MCF 10A (cell line): ENCODE measurements around the gene POLG. TPM values are rescaled to one million over a fixed set of nuclear protein-coding genes. Genes with fewer than 3 reads are reported as not detected.
A peak's percentile ranks its signal among the peaks of the same experiment; 100 is the strongest.

Source experiments
- BruUV-seq: library from RNA; stranded (reverse); fragments of 400-500 nt; replicated peaks from 2 replicates; lab custom pipeline; 2021; lab: Mats Ljungman, UMichigan
- CTCF ChIA-PET: fragments of 300-600 bp; sonication (Branson Sonifier 250); formaldehyde crosslinking; extraction: SDS; loops from one replicate; lab custom pipeline; 2021; ENCODE audit warnings: antibody characterized with exemption, inconsistent platforms; lab: Yijun Ruan, JAX
- POLR2A ChIA-PET: fragments of 300-600, 350-650 bp; sonication (Branson Sonifier 250); formaldehyde crosslinking; extraction: SDS; loops from one replicate; lab custom pipeline; 2020; ENCODE audit warnings: antibody characterized with exemption, inconsistent platforms; lab: Yijun Ruan, JAX
- DNase-seq: peaks from one replicate; pipeline ENCODE4 v3.0.0-alpha.2; 2018; ENCODE audit not compliant: unreplicated experiment
- H3K27ac Mint-ChIP-seq: one replicate; pipeline ENCODE4 v1.8.0; 2022; ENCODE audit warnings: mild to moderate bottlenecking, low read depth, mixed read lengths; ENCODE audit not compliant: unreplicated experiment
- H3K27me3 Mint-ChIP-seq: one replicate; pipeline ENCODE4 v1.8.0; 2022; ENCODE audit warnings: mixed read lengths; ENCODE audit not compliant: insufficient read depth, unreplicated experiment
- H3K36me3 Mint-ChIP-seq: one replicate; pipeline ENCODE4 v1.8.0; 2022; ENCODE audit warnings: mild to moderate bottlenecking, moderate library complexity, mixed read lengths; ENCODE audit not compliant: insufficient read depth, unreplicated experiment
- H3K4me1 Mint-ChIP-seq: one replicate; pipeline ENCODE4 v1.8.0; 2022; ENCODE audit warnings: mixed read lengths; ENCODE audit not compliant: insufficient read depth, unreplicated experiment
- H3K4me3 Mint-ChIP-seq: one replicate; pipeline ENCODE4 v1.8.0; 2022; ENCODE audit warnings: mild to moderate bottlenecking, moderate library complexity, mixed read lengths; ENCODE audit not compliant: unreplicated experiment
- H3K9me3 Mint-ChIP-seq: one replicate; pipeline ENCODE4 v1.8.0; 2022; ENCODE audit warnings: mixed read lengths; ENCODE audit not compliant: unreplicated experiment
- CTCF ChIP-seq: fragments of 200-600 bp; IDR thresholded peaks from one replicate; pipeline ENCODE4 v1.8.0; 2022; ENCODE audit warnings: antibody characterized with exemption, mild to moderate bottlenecking; ENCODE audit not compliant: unreplicated experiment
- intact Hi-C: fragments of 100-400 bp; cut with micrococcal nuclease; formaldehyde crosslinking; loops from 2 replicates; pipeline ENCODE4 v1.14.1; 2022
- total RNA-seq: library from RNA; stranded (reverse); gene quantifications from 2 replicates; pipeline ENCODE4 v1.2.3, GENCODE V29; 2022

Gene POLG
- total RNA-seq, 1 experiment from 2014 or later: 62.2 TPM

- no peak for TF ChIP-seq CTCF
- DNase-seq: no peak
- Mint-ChIP-seq H3K27ac (no peak overlapping the region), H3K27me3 (peaks cover 93% of the 10 kb centered on the region), H3K4me1 (no peaks in the 10 kb centered on the region), H3K9me3 (no peaks in the 10 kb centered on the region), H3K4me3 (no peak overlapping the region), H3K36me3 (no peaks in the 10 kb centered on the region)
- intact Hi-C loops: no loop called here
- ChIA-PET CTCF (interaction anchor here (0.6 to 13.8 kb wide), 21 partner anchors 8 to 255 kb away, joined by 3 to 443 read pairs (median 23); partner anchors contain the start of gene POLG), POLR2A (no interaction called here)
- no TSS peak for BruUV-seq
Measured at GRCh38 chr15:89360294-89360971, 25.8 kb upstream of the POLG start.

- Mint-ChIP-seq H3K4me3 (no peak overlapping the region), H3K9me3 (no peaks in the 10 kb centered on the region), H3K4me1 (no peaks in the 10 kb centered on the region), H3K27me3 (peaks cover 88% of the 10 kb centered on the region), H3K36me3 (no peaks in the 10 kb centered on the region), H3K27ac (no peak overlapping the region)
- DNase-seq: no peak
- intact Hi-C loops: loop anchor here (2.0 kb wide), 1 partner anchor 197 kb away; no protein-coding TSS in a partner anchor
- ChIA-PET POLR2A (interaction anchor here (0.9 to 1.6 kb wide), 2 partner anchors 42 to 113 kb away, joined by 3 to 5 read pairs; no protein-coding TSS in a partner anchor), CTCF (interaction anchor here (0.6 to 13.8 kb wide), 45 partner anchors 9 to 553 kb away, joined by 3 to 443 read pairs (median 7); partner anchors contain the start of genes ARPIN and POLG)
- TF ChIP-seq CTCF: no peak
- no TSS peak for BruUV-seq
Measured at GRCh38 chr15:89359471-89360293, 25.1 kb upstream of the POLG start.

GRCh38 chr15:89358755-89359439, 24.3 kb upstream of the POLG start:
- no peaks in the 10 kb centered on the region for H3K9me3 Mint-ChIP-seq
- TF ChIP-seq CTCF: peak; percentile 92
- BruUV-seq: no TSS peak
- no peak overlapping the region for H3K27ac Mint-ChIP-seq
- H3K36me3 Mint-ChIP-seq: no peaks in the 10 kb centered on the region
- peaks cover 88% of the 10 kb centered on the region for H3K27me3 Mint-ChIP-seq
- H3K4me3 Mint-ChIP-seq: peak overlapping the region; percentile 78
- intact Hi-C loops: loop anchor here (1.0 to 2.0 kb wide), 3 partner anchors 71 to 198 kb away; no protein-coding TSS in a partner anchor
- DNase-seq: peak; percentile 72
- ChIA-PET POLR2A (interaction anchor here (0.7 to 2.7 kb wide), 5 partner anchors 22 to 114 kb away, joined by 3 to 8 read pairs (median 4); no protein-coding TSS in a partner anchor), CTCF (interaction anchor here (0.6 to 13.8 kb wide), 66 partner anchors 7 to 715 kb away, joined by 3 to 443 read pairs (median 5); partner anchors contain the start of genes ARPIN, POLG and TICRR)
- no peaks in the 10 kb centered on the region for H3K4me1 Mint-ChIP-seq
